Endothelial cell of umbilical vein (primary cell): Measurements from ENCODE around the gene USH1C. TPM values are rescaled to one million over a fixed set of nuclear protein-coding genes. Genes with fewer than 3 reads are reported as not detected.

Source experiments
- BruUV-seq: library from RNA; stranded (reverse); fragments of 400-500 nt; replicated peaks from 2 replicates; lab custom pipeline; 2021; lab: Mats Ljungman, UMichigan
- CTCF ChIA-PET: fragments of 300-600, 350-600 bp; sonication (Branson Sonifier 250); formaldehyde crosslinking; loops from one replicate; lab custom pipeline; 2021; ENCODE audit warnings: antibody characterized with exemption, inconsistent platforms; lab: Charles Lee
- POLR2A ChIA-PET: fragments of 300-600, 350-600 bp; sonication (Branson Sonifier 250); formaldehyde crosslinking; loops from one replicate; lab custom pipeline; 2021; ENCODE audit warnings: antibody characterized with exemption, inconsistent platforms; lab: Charles Lee
- DNase-seq: peaks from one replicate; pipeline ENCODE4 v3.0.0-alpha.2; 2011; ENCODE audit warnings: low read depth, low spot score
- FAIRE-seq: peaks from 2 replicates; lab custom pipeline; 2011; peaks lifted over from hg19 to GRCh38; lab: Jason Lieb, UNC
- H2AFZ ChIP-seq: 2 replicates; pipeline ENCODE4 v1.6.0; 2012; ENCODE audit warnings: low read depth, low read length, control low read depth, inconsistent platforms
- H3K27ac ChIP-seq: 2 replicates; pipeline ENCODE4 v1.5.1; 2011; ENCODE audit warnings: low read depth, mild to moderate bottlenecking, control low read depth, low read length, moderate library complexity; ENCODE audit not compliant: insufficient read depth
- H3K27me3 ChIP-seq, 2 experiments: 2 replicates each; pipeline versions ENCODE4 v1.6.0 to v1.6.1; 2011; ENCODE audit warnings: low read length in 2 of 2, mixed read lengths in 1 of 2; ENCODE audit not compliant: control insufficient read depth in 2 of 2, insufficient read depth in 2 of 2
- H3K36me3 ChIP-seq, 2 experiments: 2 replicates in 1 of 2; 3 replicates in 1 of 2; pipeline ENCODE4 v1.5.1; 2011; ENCODE audit warnings: low read length in 2 of 2, mild to moderate bottlenecking in 1 of 2, moderate library complexity in 1 of 2; ENCODE audit not compliant: control insufficient read depth in 2 of 2, insufficient read depth in 2 of 2; ENCODE audit errors: extremely low read depth in 1 of 2
- H3K4me1 ChIP-seq: 3 replicates; pipeline ENCODE4 v1.5.1; 2011; ENCODE audit warnings: mild to moderate bottlenecking, low read length; ENCODE audit not compliant: control insufficient read depth, insufficient read depth; ENCODE audit errors: extremely low read depth
- H3K4me2 ChIP-seq: 2 replicates; pipeline ENCODE4 v1.6.1; 2011; ENCODE audit warnings: low read length, control low read depth, mixed read lengths; ENCODE audit not compliant: insufficient read depth
- H3K4me3 ChIP-seq, 3 experiments: fragments of 200-600 bp in 1 of 3; sonication (generic), shearing (Covaris generic) in 1 of 3; replicated peaks in 1 of 3; 2 replicates each; pipeline ENCODE4 v1.5.1; 2011 to 2016; ENCODE audit warnings: control low read depth in 3 of 3, low read length in 3 of 3, mild to moderate bottlenecking in 2 of 3, inconsistent platforms in 1 of 3, low read depth in 1 of 3, moderate library complexity in 1 of 3; ENCODE audit not compliant: insufficient read depth in 1 of 3
- H3K79me2 ChIP-seq: 2 replicates; pipeline ENCODE4 v1.6.0; 2012; ENCODE audit warnings: low read length, inconsistent platforms; ENCODE audit not compliant: control insufficient read depth, insufficient read depth
- H3K9ac ChIP-seq: replicated peaks from 2 replicates; pipeline ENCODE3; 2011; ENCODE audit warnings: low read length, control low read depth; ENCODE audit not compliant: insufficient read depth; ENCODE audit errors: extremely low read depth
- H3K9me1 ChIP-seq: replicated peaks from 3 replicates; pipeline ENCODE4 v1.6.0; 2011; ENCODE audit warnings: mild to moderate bottlenecking, low read length; ENCODE audit not compliant: control insufficient read depth, insufficient read depth; ENCODE audit errors: extremely low read depth
- H3K9me3 ChIP-seq: replicated peaks from 2 replicates; pipeline ENCODE4 v1.5.1; 2012; ENCODE audit warnings: low read length, inconsistent platforms; ENCODE audit not compliant: control insufficient read depth, insufficient read depth
- H4K20me1 ChIP-seq: replicated peaks from 2 replicates; pipeline ENCODE3; 2011; ENCODE audit warnings: mild to moderate bottlenecking, low read length; ENCODE audit not compliant: control insufficient read depth, insufficient read depth; ENCODE audit errors: extremely low read depth
- CTCF ChIP-seq, 2 donors: IDR thresholded peaks; 1 replicate in 1 of 2; 2 replicates in 1 of 2; pipeline ENCODE4 v1.5.1; 2011; ENCODE audit warnings: low read length in 2 of 2, mild to moderate bottlenecking in 2 of 2, moderate library complexity in 2 of 2, control low read depth in 1 of 2, inconsistent platforms in 1 of 2, low read depth in 1 of 2; ENCODE audit not compliant: insufficient read depth in 1 of 2; ENCODE audit errors: extremely low read depth in 1 of 2
- EZH2 ChIP-seq: IDR thresholded peaks from 2 replicates; pipeline ENCODE4 v1.6.1; 2012; ENCODE audit warnings: borderline replicate concordance, low read depth, mild to moderate bottlenecking, moderate library complexity, low read length, inconsistent platforms; ENCODE audit not compliant: severe bottlenecking
- FOS ChIP-seq: IDR thresholded peaks from 2 replicates; pipeline ENCODE4 v1.6.1; 2011; ENCODE audit warnings: mild to moderate bottlenecking, low read length, moderate library complexity, borderline replicate concordance; ENCODE audit not compliant: insufficient read depth
- GATA2 ChIP-seq: IDR thresholded peaks from 2 replicates; pipeline ENCODE4 v1.7.0; 2011; ENCODE audit warnings: low read depth, mild to moderate bottlenecking, moderate library complexity, mixed read lengths, low read length; ENCODE audit not compliant: insufficient read length, insufficient read depth
- JUN ChIP-seq: IDR thresholded peaks from 2 replicates; pipeline ENCODE4 v1.6.1; 2011; ENCODE audit warnings: borderline replicate concordance, low read depth; ENCODE audit not compliant: insufficient read length, insufficient read depth
- MAX ChIP-seq: IDR thresholded peaks from 2 replicates; pipeline ENCODE4 v1.6.1; 2011; ENCODE audit not compliant: insufficient read depth, insufficient read length
- MYC ChIP-seq: IDR thresholded peaks from one replicate; pipeline ENCODE4 v1.6.1; 2011; ENCODE audit warnings: mild to moderate bottlenecking, low read depth, low read length
- POLR2A ChIP-seq: IDR thresholded peaks from 2 replicates; pipeline ENCODE4 v1.6.1; 2012; ENCODE audit warnings: low read depth, mild to moderate bottlenecking, control low read depth, low read length
- POLR2AphosphoS5 ChIP-seq: IDR thresholded peaks from 2 replicates; pipeline ENCODE4 v1.6.1; 2012; ENCODE audit warnings: low read depth, mild to moderate bottlenecking, control low read depth, low read length, moderate library complexity; ENCODE audit not compliant: insufficient read depth
- dilution Hi-C: fragments of 300-500 bp; cut with MboI; formaldehyde crosslinking; loops from one replicate; pipeline ENCODE4 v1.15.0; 2019; ENCODE audit warnings: low sequenced_read_pairs; ENCODE audit not compliant: extremely low pct_ligation_motif_present
- intact Hi-C: fragments of 100-400 bp; cut with micrococcal nuclease; formaldehyde crosslinking; loops from one replicate; pipeline ENCODE4 v1.10.0; 2022
- polyA plus RNA-seq, 4 experiments: library from polyadenylated mRNA; depleted of rRNA in 3 of 4; stranded (reverse) in 3 of 4; unstranded in 1 of 4; fragments of >200 nt; gene quantifications; 2 replicates each; pipeline versions ENCODE4 v1.2.1 to v1.2.3, GENCODE V29; 2011 to 2012; ENCODE audit warnings: missing spikeins in 1 of 4
- total RNA-seq: library from RNA; stranded (reverse); gene quantifications from 2 replicates; pipeline ENCODE4 v1.2.3, GENCODE V29; 2021

The USH1C gene
- total and polyA plus RNA-seq, 2 donors (not counting 3 experiments of a cell fraction or from before 2014, with no cell fraction given): not detected

- no peaks in the 10 kb centered on the region for H3K9me3 ChIP-seq
- no peak for FAIRE-seq
- H4K20me1 ChIP-seq: no peaks in the 10 kb centered on the region
- no peak overlapping the region for H3K9ac ChIP-seq
- H3K27ac ChIP-seq: no peak overlapping the region
- no peak for DNase-seq
- H3K36me3 ChIP-seq: no peaks in the 10 kb centered on the region
- intact Hi-C loops: no loop called here
- TF ChIP-seq POLR2AphosphoS5: no peak
- no peak for TF ChIP-seq CTCF (IDR thresholded peaks at IDR 0.05; ENCODE audit: extremely low read depth in 1 of 2, insufficient read depth in 1 of 2, low read depth in 1 of 2, low read length in 2 of 2)
- no peak for TF ChIP-seq JUN
- TF ChIP-seq MYC: no peak
- no peak for TF ChIP-seq GATA2
- TF ChIP-seq POLR2A: no peak
- no peak for TF ChIP-seq FOS
- TF ChIP-seq MAX: no peak
- no peak for TF ChIP-seq EZH2
- no peak overlapping the region for H3K4me3 ChIP-seq
- no peak overlapping the region for H3K4me2 ChIP-seq
- ChIA-PET CTCF (interaction anchor here (1.1 to 3.3 kb wide), 3 partner anchors 16 to 128 kb away, joined by 3 to 17 read pairs (median 3); partner anchors contain the start of gene KCNJ11), POLR2A (no interaction called here)
- no peaks in the 10 kb centered on the region for H3K79me2 ChIP-seq
- H2AFZ ChIP-seq: no peak overlapping the region
- no peaks in the 10 kb centered on the region for H3K9me1 ChIP-seq
- dilution Hi-C loops: no loop called here
- no TSS peak for BruUV-seq
- no peaks in the 10 kb centered on the region for H3K4me1 ChIP-seq
- no peaks in the 10 kb centered on the region for H3K27me3 ChIP-seq
Observed at GRCh38 chr11:17512101-17512500, 32.1 kb downstream of the USH1C start.
